CD4-positive, alpha-beta T cell (primary cell): ENCODE measurements around the gene GPR61. TPM values are rescaled to one million over a fixed set of nuclear protein-coding genes. Genes with fewer than 3 reads are reported as not detected.

Experiments
- ATAC-seq: fragments of 200-7000 bp; cut with Tn5 transposase; one replicate; pipeline ENCODE4 v1.10.0; 2022; ENCODE audit warnings: mild to moderate bottlenecking; ENCODE audit not compliant: poor library complexity
- CTCF ChIA-PET: fragments of 350-600 bp; sonication (Branson Sonifier 250); formaldehyde crosslinking; loops from one replicate; lab custom pipeline; 2021; ENCODE audit warnings: antibody characterized with exemption, inconsistent platforms; lab: Charles Lee
- POLR2A ChIA-PET: fragments of 350-600 bp; sonication (Branson Sonifier 250); formaldehyde crosslinking; loops from one replicate; lab custom pipeline; 2021; ENCODE audit warnings: antibody characterized with exemption, inconsistent platforms; lab: Charles Lee
- DNase-seq, 14 experiments: peaks; one replicate each; pipeline ENCODE4 v3.0.0-alpha.2; 2013 to 2020; ENCODE audit warnings: mixed read lengths in 2 of 14
- H3K27ac ChIP-seq, 2 donors: one replicate each; pipeline versions ENCODE4 v1.5.1 to v1.7.0; 2013; ENCODE audit warnings: low read length in 2 of 2, low read depth in 1 of 2, mild to moderate bottlenecking in 1 of 2
- H3K27me3 ChIP-seq, 2 experiments: 1 replicate in 1 of 2; 2 replicates in 1 of 2; pipeline versions ENCODE4 v1.6.1 to v1.7.0; 2013; ENCODE audit warnings: low read length in 2 of 2, control low read depth in 1 of 2, mild to moderate bottlenecking in 1 of 2, moderate library complexity in 1 of 2; ENCODE audit not compliant: insufficient read depth in 2 of 2, control insufficient read depth in 1 of 2
- H3K36me3 ChIP-seq: one replicate; pipeline ENCODE4 v1.6.1; 2013; ENCODE audit warnings: low read length, control low read depth; ENCODE audit not compliant: insufficient read depth
- H3K4me1 ChIP-seq: one replicate; pipeline ENCODE4 v1.6.1; 2013; ENCODE audit warnings: low read length, control low read depth; ENCODE audit not compliant: insufficient read depth
- H3K4me3 ChIP-seq: one replicate; pipeline ENCODE4 v1.5.1; 2013; ENCODE audit warnings: mild to moderate bottlenecking, low read length, moderate library complexity
- H3K9me3 ChIP-seq, 2 experiments: 1 replicate in 1 of 2; 2 replicates in 1 of 2; pipeline versions ENCODE4 v1.6.1 to v1.7.0; 2013; ENCODE audit warnings: low read length in 2 of 2, mild to moderate bottlenecking in 2 of 2, control low read depth in 1 of 2, moderate library complexity in 1 of 2; ENCODE audit not compliant: control insufficient read depth in 1 of 2, insufficient read depth in 1 of 2
- H3K27ac Mint-ChIP-seq: one replicate; pipeline ENCODE4 v1.8.0; 2020; ENCODE audit warnings: mixed read lengths
- H3K27me3 Mint-ChIP-seq: one replicate; pipeline ENCODE4 v1.8.0; 2021; ENCODE audit warnings: mixed read lengths
- H3K36me3 Mint-ChIP-seq: one replicate; pipeline ENCODE4 v1.8.0; 2021; ENCODE audit warnings: low read depth, mixed read lengths
- H3K4me1 Mint-ChIP-seq: one replicate; pipeline ENCODE4 v1.8.0; 2021; ENCODE audit warnings: low read depth, mixed read lengths
- H3K4me3 Mint-ChIP-seq: one replicate; pipeline ENCODE4 v1.8.0; 2020; ENCODE audit warnings: mild to moderate bottlenecking, mixed read lengths
- H3K9me3 Mint-ChIP-seq: one replicate; pipeline ENCODE4 v1.8.0; 2020; ENCODE audit warnings: mixed read lengths
- CTCF ChIP-seq: fragments of 200-600 bp; IDR thresholded peaks from one replicate; pipeline ENCODE4 v1.8.0; 2022; ENCODE audit warnings: antibody characterized with exemption, mild to moderate bottlenecking
- intact Hi-C, 2 experiments: fragments of 100-400 bp; cut with DNase I in 1 of 2; cut with micrococcal nuclease in 1 of 2; formaldehyde crosslinking; loops; one replicate each; pipeline versions ENCODE4 v1.15.1 to v1.9.0; 2023 to 2025; cut with DNase I, micrococcal nuclease
- total RNA-seq, 174 experiments: library from RNA in 2 of 174; stranded (reverse) in 2 of 174; gene quantifications; one replicate each; pipeline ENCODE4 v1.2.3 and lab custom pipeline; 2021 to 2026

The GPR61 gene
- total RNA-seq, 2 experiments from 2014 or later = 0.53 to 0.85 TPM

- peak; percentile 78 to 94 (median 88) for DNase-seq
- Mint-ChIP-seq H3K27ac (peak overlapping the region; percentile 97), H3K27me3 (no peaks in the 10 kb centered on the region), H3K9me3 (no peaks in the 10 kb centered on the region), H3K4me1 (peaks cover 50% of the 10 kb centered on the region), H3K36me3 (peaks cover 22% of the 10 kb centered on the region), H3K4me3 (peak overlapping the region; percentile 99)
- intact Hi-C loops = loop anchor here (1.0 to 5.0 kb wide), 8 partner anchors 75 to 465 kb away; partner anchors contain the start of genes AHCYL1 (in 2 of the 2), GSTM1 (in 1 of the 2) and PSMA5 (in 1 of the 2)
- Histone ChIP-seq H3K4me3 (peak overlapping the region; percentile 73), H3K27ac (peak overlapping the region; percentile 33 to 92), H3K9me3 (no peaks in the 10 kb centered on the region), H3K27me3 (no peaks in the 10 kb centered on the region), H3K36me3 (no peaks in the 10 kb centered on the region), H3K4me1 (peaks cover 21% of the 10 kb centered on the region)
- peak; percentile 96 for TF ChIP-seq CTCF
- CTCF ChIA-PET = interaction anchor here (0.6 to 3.7 kb wide), 29 partner anchors 13 to 488 kb away, joined by 3 to 43 read pairs (median 5); partner anchors contain the start of genes AHCYL1, AMPD2, CYB561D1 and GNAT2
- POLR2A ChIA-PET = interaction anchor here (0.7 to 1.9 kb wide), 16 partner anchors 13 to 488 kb away, joined by 3 to 18 read pairs (median 5); partner anchors contain the start of genes AHCYL1, AMPD2, ATXN7L2 and GNAT2
- ATAC-seq = peak; percentile 55
Observed at GRCh38 chr1:109546311-109547109, 6.8 kb downstream of the GPR61 start.

- Histone ChIP-seq H3K4me1 (peaks cover 21% of the 10 kb centered on the region), H3K27ac (peak overlapping the region; percentile 87 to 92), H3K36me3 (no peaks in the 10 kb centered on the region), H3K27me3 (no peaks in the 10 kb centered on the region), H3K4me3 (peak overlapping the region; percentile 73), H3K9me3 (no peaks in the 10 kb centered on the region)
- Mint-ChIP-seq H3K27me3 (no peaks in the 10 kb centered on the region), H3K4me3 (peak overlapping the region; percentile 99), H3K9me3 (no peaks in the 10 kb centered on the region), H3K4me1 (peaks cover 53% of the 10 kb centered on the region), H3K27ac (peak overlapping the region; percentile 97), H3K36me3 (peaks cover 22% of the 10 kb centered on the region)
- CTCF ChIA-PET = interaction anchor here (1.0 to 2.7 kb wide), 9 partner anchors 15 to 437 kb away, joined by 4 to 21 read pairs (median 9); partner anchors contain the start of genes AHCYL1, ATXN7L2 and CYB561D1
- no peak for TF ChIP-seq CTCF
- intact Hi-C loops = loop anchor here (1.0 to 5.0 kb wide), 5 partner anchors 74 to 437 kb away; partner anchors contain the start of genes AHCYL1 (in 1 of the 2), GSTM1 (in 1 of the 2) and PSMA5 (in 1 of the 2)
- DNase-seq = peak in 4 of 14 experiments; percentile 25 to 57 (median 40)
- no peak for ATAC-seq
- POLR2A ChIA-PET = interaction anchor here (0.7 to 2.8 kb wide), 45 partner anchors 9 to 856 kb away, joined by 3 to 52 read pairs (median 6); partner anchors contain the start of genes AHCYL1, AMIGO1, AMPD2 and ATXN7L2
Observed at GRCh38 chr1:109547463-109548320, 8.0 kb downstream of the GPR61 start.
